GM18909 (cell line): ENCODE data around the gene CLDN14.

ENCODE experiments used
- ATAC-seq: cut with Tn5 transposase; IDR thresholded peaks from one replicate; pipeline ENCODE4 v1.9.1; 2021; ENCODE audit warnings: mild to moderate bottlenecking; ENCODE audit not compliant: unreplicated experiment, poor library complexity

CLDN14 gene

GRCh38 chr21:36479415-36480402 is at the start of gene CLDN14:
TSS of gene CLDN14 (minus strand) at chr21:36480122. CDS start at chr21:36461695, 18,427 bp downstream.
- no peak for ATAC-seq

- ATAC-seq, result no peak
Observed at GRCh38 chr21:36528716-36529115, 48.8 kb upstream of the CLDN14 start.

- ATAC-seq, result no peak
Observed at GRCh38 chr21:36527317-36527716, 47.4 kb upstream of the CLDN14 start.

- no peak for ATAC-seq
Observed at GRCh38 chr21:36526104-36526503, 46.2 kb upstream of the CLDN14 start.

GRCh38 chr21:36524477-36524876 is 44.6 kb upstream of the CLDN14 start:
- ATAC-seq, result no peak

DNA sequence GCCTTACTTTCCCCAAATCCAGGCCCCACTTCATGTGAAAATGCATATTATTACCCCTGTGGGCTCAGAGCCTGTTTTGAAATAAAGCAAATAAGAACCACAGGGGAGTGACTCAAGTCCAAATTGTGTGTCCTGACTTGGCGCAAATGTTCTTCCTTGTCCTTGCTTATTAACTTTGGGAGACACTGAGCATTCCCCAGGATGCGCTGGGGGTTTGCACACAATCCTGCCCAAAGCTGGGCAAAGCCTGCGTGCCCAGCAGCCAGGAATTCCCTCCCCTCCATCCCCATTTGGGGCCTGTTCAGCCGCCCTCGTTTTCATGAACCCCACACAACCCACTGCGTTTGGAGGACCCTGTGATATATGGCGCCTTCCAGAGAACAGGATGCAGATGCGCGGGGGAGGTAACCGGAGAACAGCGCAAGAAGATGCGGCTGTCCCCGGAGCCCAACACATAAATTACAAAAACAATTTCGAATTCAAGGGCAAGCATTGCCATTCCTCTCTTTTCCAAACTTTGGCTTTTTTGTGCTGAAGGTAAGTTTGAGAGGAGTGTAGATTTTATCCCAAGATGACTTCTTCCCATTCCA is 42.4 kb upstream of the CLDN14 start:
- no peak for ATAC-seq

DNA sequence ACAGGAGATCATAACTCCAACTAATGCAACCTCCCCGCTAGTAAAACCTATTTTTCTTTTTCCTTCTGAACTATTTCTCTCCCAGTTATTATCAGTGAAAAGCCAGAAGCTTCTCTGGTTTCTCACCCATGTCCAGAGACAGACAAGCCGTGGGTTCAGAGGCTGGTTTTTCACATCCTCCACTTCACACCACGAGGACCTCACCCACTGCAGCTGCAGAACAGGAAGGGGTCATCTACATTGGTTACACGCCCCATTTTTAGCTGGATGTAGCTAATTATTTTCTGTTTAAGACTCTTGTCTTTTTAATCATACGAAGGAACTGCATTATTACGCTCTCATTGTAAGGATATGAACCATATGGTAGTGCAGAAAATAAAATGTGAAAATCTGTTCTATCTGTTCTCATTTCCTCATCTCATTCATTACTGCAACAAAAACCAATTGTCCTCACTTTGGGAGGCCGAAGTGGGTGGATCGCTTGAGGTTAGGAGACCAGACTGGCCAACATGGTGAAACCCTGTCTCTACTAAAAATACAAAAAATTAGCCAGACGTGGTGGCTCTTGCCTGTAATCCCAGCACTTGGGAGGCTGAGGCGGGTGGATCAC is 39.1 kb upstream of the CLDN14 start:
- no peak for ATAC-seq

- ATAC-seq, result no peak
Observed at GRCh38 chr21:36517366-36518075, 37.6 kb upstream of the CLDN14 start.

DNA sequence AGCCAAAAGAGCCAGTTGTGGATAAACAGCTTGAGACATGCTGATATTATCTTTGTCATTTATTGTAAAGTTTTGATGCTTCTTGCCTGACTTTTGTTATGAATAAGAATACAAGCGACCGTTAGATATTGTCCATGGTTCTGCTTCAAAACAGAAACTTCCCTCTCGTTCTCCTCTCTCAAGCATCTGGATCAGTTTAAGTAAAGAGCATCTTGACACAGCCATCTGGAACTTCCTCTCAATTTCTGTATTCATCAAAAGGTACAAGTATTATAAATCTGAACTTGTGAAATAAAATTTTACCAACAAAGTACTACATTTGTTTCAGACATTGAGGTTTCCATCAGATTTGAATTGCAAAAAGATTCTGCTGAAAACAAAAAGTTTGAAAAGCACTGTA is 36.4 kb upstream of the CLDN14 start:
- no peak for ATAC-seq

GRCh38 chr21:36513430-36513829 is 33.5 kb upstream of the CLDN14 start:
- peak; percentile 57 for ATAC-seq

GRCh38 chr21:36512971-36513370 is 33.0 kb upstream of the CLDN14 start:
- ATAC-seq, result no peak

DNA sequence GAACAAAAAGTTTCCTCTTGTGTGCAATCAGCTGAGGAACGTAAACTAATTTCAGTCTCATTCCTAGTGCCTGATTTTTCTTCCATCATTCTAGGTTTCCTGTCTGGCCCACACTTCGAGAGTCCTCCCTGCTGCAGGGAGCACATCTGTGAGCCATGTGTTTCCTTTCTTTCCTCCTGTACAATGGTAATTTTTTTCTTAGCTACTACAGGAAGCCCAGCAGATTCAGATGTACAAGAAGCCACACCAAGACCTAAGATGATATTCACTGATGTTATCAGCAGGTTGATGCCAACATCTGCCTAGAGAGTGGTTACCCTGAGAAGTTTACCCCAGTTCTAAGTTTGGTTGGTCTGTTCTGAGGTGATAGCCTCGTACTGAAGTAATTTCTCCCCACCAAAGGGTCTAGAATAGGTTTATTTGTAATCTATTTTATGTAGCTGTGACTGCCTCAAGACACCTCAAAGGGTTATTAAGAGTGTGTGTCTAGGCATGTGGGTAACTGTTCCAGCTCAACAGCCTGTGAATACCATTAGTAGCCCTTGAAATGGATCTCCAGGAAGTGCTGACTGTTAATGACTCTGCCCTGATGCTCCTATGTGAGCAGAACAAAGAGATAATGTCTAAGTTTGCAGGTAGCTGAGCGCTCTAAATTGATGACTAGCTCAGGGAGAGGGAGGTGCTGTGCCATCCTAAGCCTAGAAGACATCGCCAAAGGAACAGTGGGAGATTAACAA is 31.7 kb upstream of the CLDN14 start:
- ATAC-seq, result no peak

GRCh38 chr21:36510911-36511310 is 31.0 kb upstream of the CLDN14 start:
- no peak for ATAC-seq

- ATAC-seq, result no peak
Observed at GRCh38 chr21:36509973-36510664, 30.2 kb upstream of the CLDN14 start.

- ATAC-seq, result no peak
Observed at GRCh38 chr21:36508948-36509347, 29.0 kb upstream of the CLDN14 start.

GRCh38 chr21:36507397-36508018 is 27.6 kb upstream of the CLDN14 start:
- no peak for ATAC-seq

DNA sequence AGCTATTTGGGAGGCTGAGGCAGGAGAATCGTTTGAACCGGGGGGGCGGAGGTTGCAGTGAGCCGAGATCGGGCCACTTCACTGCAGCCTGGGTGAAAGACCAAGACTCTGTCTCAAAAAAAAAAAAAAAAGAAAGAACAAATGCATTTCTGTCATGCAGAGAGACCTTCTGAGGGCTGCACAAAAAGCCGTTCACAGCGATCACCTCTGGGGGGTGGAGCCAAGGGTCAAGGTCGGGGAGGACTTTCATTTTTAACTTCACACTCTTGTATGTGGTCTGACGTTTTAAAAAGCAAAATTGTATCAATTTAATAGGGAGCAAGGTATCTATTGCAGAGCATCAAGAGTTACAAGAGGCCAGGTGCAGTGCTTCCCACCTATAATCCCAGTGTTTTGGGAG is 26.6 kb upstream of the CLDN14 start:
- no peak for ATAC-seq

GRCh38 chr21:36504067-36505058 is 24.4 kb upstream of the CLDN14 start:
- no peak for ATAC-seq
